Lower lobe of right lung (tissue), 2 donors: ENCODE measurements around the gene RNF10. TPM values are rescaled to one million over a fixed set of nuclear protein-coding genes. Genes with fewer than 3 reads are reported as not detected.

ENCODE experiments used
- ATAC-seq, 2 donors: fragments of 200-7000 bp; cut with Tn5 transposase; one replicate each; pipeline ENCODE4 v1.9.1; 2020 to 2022; ENCODE audit warnings: mild to moderate bottlenecking in 2 of 2, moderate library complexity in 2 of 2
- DNase-seq: peaks from one replicate; pipeline ENCODE4 v3.0.0-alpha.2; 2020
- H3K27ac ChIP-seq: fragments of 200-600 bp; one replicate; pipeline ENCODE4 v1.8.0; 2022
- H3K27me3 ChIP-seq: fragments of 200-600 bp; one replicate; pipeline ENCODE4 v1.8.0; 2022; ENCODE audit warnings: low read depth
- H3K36me3 ChIP-seq: fragments of 200-600 bp; one replicate; pipeline ENCODE4 v1.8.0; 2022; ENCODE audit warnings: mild to moderate bottlenecking
- H3K4me1 ChIP-seq: fragments of 200-600 bp; one replicate; pipeline ENCODE4 v1.8.0; 2022
- H3K4me3 ChIP-seq: fragments of 200-600 bp; one replicate; pipeline ENCODE4 v1.8.0; 2022; ENCODE audit warnings: mild to moderate bottlenecking
- H3K9me3 ChIP-seq: fragments of 200-600 bp; one replicate; pipeline ENCODE4 v1.8.0; 2022
- CTCF ChIP-seq: fragments of 200-600 bp; IDR thresholded peaks from one replicate; pipeline ENCODE4 v1.8.0; 2022; ENCODE audit warnings: antibody characterized with exemption, mild to moderate bottlenecking
- intact Hi-C: fragments of 100-400 bp; cut with DNase I; formaldehyde crosslinking; loops from one replicate; pipeline ENCODE4 v1.11.0; 2022
- total RNA-seq: library from RNA; stranded (reverse); fragmentation: NEBNext Ultra II Directional; extraction: Animal tissue kit (Norgen Biotek cat#: 25700); gene quantifications from one replicate; pipeline ENCODE4 v1.2.1, GENCODE V29; 2021
- donor health status: DM: no; HTN: yes; CAD: no; lungs with severe emphysema.

The RNF10 gene
- total RNA-seq, 1 donor from 2014 or later = 175 TPM

- H3K27ac ChIP-seq = no peak overlapping the region
- DNase-seq = no peak
- no peaks in the 10 kb centered on the region for H3K36me3 ChIP-seq
- H3K4me3 ChIP-seq = no peak overlapping the region
- no peaks in the 10 kb centered on the region for H3K9me3 ChIP-seq
- no peaks in the 10 kb centered on the region for H3K4me1 ChIP-seq
- no peak for ATAC-seq
- intact Hi-C loops = no loop called here
- no peak for TF ChIP-seq CTCF
- H3K27me3 ChIP-seq = no peaks in the 10 kb centered on the region
Observed at GRCh38 chr12:120625557-120626419, 91.6 kb downstream of the RNF10 start.

Other genes with a start within 250 kb of the RNF10 start
- gene RNU4-2, start 242.5 kb upstream of the RNF10 start, total RNA-seq = 15,469 TPM
- gene RNU4-1, start 241.1 kb upstream of the RNF10 start, total RNA-seq = 2,881 TPM
- gene SIRT4, start 232.0 kb upstream of the RNF10 start, total RNA-seq = 2.1 TPM
- gene PLA2G1B, start 206.6 kb upstream of the RNF10 start, total RNA-seq = 42.2 TPM
- 0.44 TPM for gene MSI1, start 165.2 kb upstream of the RNF10 start, total RNA-seq
- 263 TPM for gene COX6A1, start 96.2 kb upstream of the RNF10 start, total RNA-seq
- 20.4 TPM for gene TRIAP1, start 88.0 kb upstream of the RNF10 start, total RNA-seq
- 31.7 TPM for gene GATC, start 87.9 kb upstream of the RNF10 start, total RNA-seq
- 115 TPM for gene SRSF9, start 64.6 kb upstream of the RNF10 start, total RNA-seq
- 285 TPM for gene DYNLL1, start 38.2 kb upstream of the RNF10 start, total RNA-seq
- gene COQ5, start 5.2 kb upstream of the RNF10 start, total RNA-seq = 24.1 TPM
- gene POP5, start 47.0 kb downstream of the RNF10 start, total RNA-seq = 39.5 TPM
- gene CABP1, start 106.3 kb downstream of the RNF10 start, total RNA-seq = 0.30 TPM
- 98.1 TPM for gene MLEC, start 152.8 kb downstream of the RNF10 start, total RNA-seq
- 27.1 TPM for gene UNC119B, start 176.1 kb downstream of the RNF10 start, total RNA-seq
- 24.4 TPM for gene ACADS, start 191.5 kb downstream of the RNF10 start, total RNA-seq